ENCODE results near the gene POMT2.

POMT2 gene

GRCh38 chr14:77265561-77266335 is 54.9 kb downstream of the POMT2 start:
- no peak for DNase-seq

- DNase-seq, result no peak
These were observed 55.5 kb downstream of the POMT2 start for GRCh38 chr14:77265187-77265515.

- no peak for DNase-seq
These were observed 56.1 kb downstream of the POMT2 start for GRCh38 chr14:77264466-77265186.

- peak; percentile 61 for DNase-seq
These were observed 60.1 kb downstream of the POMT2 start for GRCh38 chr14:77260631-77261030.

- DNase-seq, result no peak
These were observed 60.5 kb downstream of the POMT2 start for GRCh38 chr14:77260199-77260598.

- no peak for DNase-seq
These were observed 61.5 kb downstream of the POMT2 start for GRCh38 chr14:77259025-77259715.

GRCh38 chr14:77258566-77258965 is 62.1 kb downstream of the POMT2 start:
- no peak for DNase-seq

GRCh38 chr14:77257700-77258099 is 63.0 kb downstream of the POMT2 start:
- DNase-seq, result no peak

GRCh38 chr14:77256694-77257093 is 64.0 kb downstream of the POMT2 start:
- DNase-seq, result no peak

- no peak for DNase-seq
These were observed 67.1 kb downstream of the POMT2 start for GRCh38 chr14:77253333-77254190.

GRCh38 chr14:77251870-77252269 is 68.8 kb downstream of the POMT2 start:
- DNase-seq, result no peak

GRCh38 chr14:77250927-77251326 is 69.8 kb downstream of the POMT2 start:
- no peak for DNase-seq

- DNase-seq, result no peak
These were observed 71.4 kb downstream of the POMT2 start for GRCh38 chr14:77249286-77249685.

- no peak for DNase-seq
These were observed 72.0 kb downstream of the POMT2 start for GRCh38 chr14:77248666-77249065.

GRCh38 chr14:77246784-77247183 is 73.9 kb downstream of the POMT2 start:
- DNase-seq, result no peak

- no peak for DNase-seq
These were observed 74.9 kb downstream of the POMT2 start for GRCh38 chr14:77245820-77246219.

- DNase-seq, result peak; percentile 15
These were observed 76.8 kb downstream of the POMT2 start for GRCh38 chr14:77243853-77244252.

GRCh38 chr14:77242752-77243151 is 77.9 kb downstream of the POMT2 start:
- peak; percentile 50 for DNase-seq

GRCh38 chr14:77241955-77242354 is 78.7 kb downstream of the POMT2 start:
- DNase-seq, result peak; percentile 15

GRCh38 chr14:77240336-77240915 is 80.3 kb downstream of the POMT2 start:
- no peak for DNase-seq

- no peak for DNase-seq
These were observed 81.3 kb downstream of the POMT2 start for GRCh38 chr14:77239412-77239811.

GRCh38 chr14:77238996-77239395 is 81.7 kb downstream of the POMT2 start:
- DNase-seq, result peak; percentile 41

- no peak for DNase-seq
These were observed 82.3 kb downstream of the POMT2 start for GRCh38 chr14:77238356-77238755.

All from hematopoietic multipotent progenitor cell treated with erythropoietin and hydrocortisone succinate and interleukin-3 and kit ligand, for 4 days (in vitro differentiated cells).